H9 (cell line): Measurements from ENCODE around the gene EFEMP1. TPM values are rescaled to one million over a fixed set of nuclear protein-coding genes. Genes with fewer than 3 reads are reported as not detected.
A peak's percentile ranks its signal among the peaks of the same experiment; 100 is the strongest.

Experiments
- DNase-seq: peaks from one replicate; pipeline ENCODE4 v3.0.0-alpha.2; 2017
- H2AFZ ChIP-seq: one replicate; pipeline ENCODE4 v1.6.1; 2013; ENCODE audit warnings: mild to moderate bottlenecking, low read length, control low read depth, moderate library complexity
- H2AK5ac ChIP-seq: 2 replicates; pipeline ENCODE4 v1.6.1; 2013; ENCODE audit warnings: low read length, control low read depth, mixed read lengths; ENCODE audit not compliant: insufficient read length
- H2BK120ac ChIP-seq: one replicate; pipeline ENCODE4 v1.6.1; 2013; ENCODE audit warnings: low read depth, mild to moderate bottlenecking, low read length, control low read depth, inconsistent platforms; ENCODE audit not compliant: poor library complexity, severe bottlenecking
- H2BK12ac ChIP-seq: 2 replicates; pipeline ENCODE4 v1.6.1; 2013; ENCODE audit warnings: low read length, control low read depth, mixed read lengths, low read depth; ENCODE audit not compliant: insufficient read length
- H2BK15ac ChIP-seq: 2 replicates; pipeline ENCODE4 v1.6.1; 2013; ENCODE audit warnings: low read depth, low read length, control low read depth
- H2BK20ac ChIP-seq: one replicate; pipeline ENCODE4 v1.6.1; 2013; ENCODE audit warnings: low read depth, mild to moderate bottlenecking, low read length, control low read depth, inconsistent platforms; ENCODE audit not compliant: poor library complexity, severe bottlenecking
- H2BK5ac ChIP-seq: 2 replicates; pipeline ENCODE4 v1.6.1; 2013; ENCODE audit warnings: low read length, control low read depth, mixed read lengths; ENCODE audit not compliant: insufficient read length
- H3K14ac ChIP-seq: 2 replicates; pipeline ENCODE4 v1.6.1; 2013; ENCODE audit warnings: low read length, control low read depth; ENCODE audit not compliant: insufficient read depth
- H3K18ac ChIP-seq: 2 replicates; pipeline ENCODE4 v1.6.1; 2013; ENCODE audit warnings: low read depth, mild to moderate bottlenecking, mixed read lengths, low read length, control low read depth; ENCODE audit not compliant: insufficient read length
- H3K23ac ChIP-seq: 2 replicates; pipeline ENCODE4 v1.6.1; 2013; ENCODE audit warnings: low read length, control low read depth, mixed read lengths, low read depth; ENCODE audit not compliant: insufficient read length
- H3K23me2 ChIP-seq: 2 replicates; pipeline ENCODE4 v1.6.1; 2013; ENCODE audit warnings: low read depth, mild to moderate bottlenecking, mixed read lengths, low read length, control low read depth; ENCODE audit not compliant: insufficient read length, poor library complexity, severe bottlenecking
- H3K27ac ChIP-seq: 2 replicates; pipeline ENCODE4 v1.5.1; 2013; ENCODE audit warnings: low read length, control low read depth, mixed read lengths, low read depth; ENCODE audit not compliant: insufficient read length
- H3K27me3 ChIP-seq: 2 replicates; pipeline ENCODE4 v1.6.1; 2013; ENCODE audit warnings: low read length, control low read depth, inconsistent platforms; ENCODE audit not compliant: insufficient read depth
- H3K4ac ChIP-seq: 2 replicates; pipeline ENCODE4 v1.6.1; 2013; ENCODE audit warnings: low read depth, mild to moderate bottlenecking, control low read depth, inconsistent platforms, low read length, moderate library complexity
- H3K4me1 ChIP-seq: 2 replicates; pipeline ENCODE4 v1.6.1; 2013; ENCODE audit warnings: low read length, control low read depth, inconsistent platforms; ENCODE audit not compliant: insufficient read depth
- H3K4me2 ChIP-seq: 2 replicates; pipeline ENCODE4 v1.6.1; 2013; ENCODE audit warnings: low read length, control low read depth, mixed read lengths; ENCODE audit not compliant: insufficient read length, insufficient read depth
- H3K56ac ChIP-seq: 2 replicates; pipeline ENCODE4 v1.6.1; 2013; ENCODE audit warnings: low read depth, mild to moderate bottlenecking, mixed read lengths, low read length, control low read depth; ENCODE audit not compliant: insufficient read length
- H3K79me1 ChIP-seq: 2 replicates; pipeline ENCODE4 v1.6.1; 2013; ENCODE audit warnings: low read depth, mild to moderate bottlenecking, moderate library complexity, low read length, control low read depth, inconsistent platforms; ENCODE audit not compliant: insufficient read depth, poor library complexity, severe bottlenecking
- H3K79me2 ChIP-seq: 2 replicates; pipeline ENCODE4 v1.6.1; 2013; ENCODE audit warnings: low read length, control low read depth, inconsistent platforms; ENCODE audit not compliant: insufficient read depth
- H3K9ac ChIP-seq: 2 replicates; pipeline ENCODE4 v1.6.1; 2013; ENCODE audit warnings: low read length, control low read depth, mixed read lengths; ENCODE audit not compliant: insufficient read length; ENCODE audit errors: extremely low read depth
- H3K9me3 ChIP-seq: one replicate; pipeline ENCODE4 v1.6.1; 2013; ENCODE audit warnings: low read depth, low read length, inconsistent platforms; ENCODE audit not compliant: control insufficient read depth
- H3T11ph ChIP-seq: one replicate; pipeline ENCODE4 v1.6.1; 2013; ENCODE audit warnings: mild to moderate bottlenecking, low read length, control low read depth, inconsistent platforms
- H4K20me1 ChIP-seq: one replicate; pipeline ENCODE4 v1.6.1; 2013; ENCODE audit not compliant: control insufficient read depth, insufficient read length, insufficient read depth
- H4K5ac ChIP-seq: 2 replicates; pipeline ENCODE4 v1.6.1; 2013; ENCODE audit warnings: low read depth, mild to moderate bottlenecking, mixed read lengths, low read length, control low read depth; ENCODE audit not compliant: insufficient read length
- H4K8ac ChIP-seq: replicated peaks from 2 replicates; pipeline ENCODE4 v1.6.1; 2013; ENCODE audit warnings: low read length, control low read depth, mixed read lengths, low read depth; ENCODE audit not compliant: insufficient read length
- H4K91ac ChIP-seq: 2 replicates; pipeline ENCODE4 v1.6.1; 2013; ENCODE audit warnings: low read depth, mild to moderate bottlenecking, moderate library complexity, mixed read lengths, low read length, control low read depth; ENCODE audit not compliant: insufficient read length
- H3K27ac Mint-ChIP-seq, 3 experiments: 2 replicates in 2 of 3; 3 replicates in 1 of 3; pipeline ENCODE4 v1.8.0; 2020 to 2021; ENCODE audit warnings: mixed read lengths in 3 of 3, mild to moderate bottlenecking in 1 of 3, moderate library complexity in 1 of 3
- H3K27me3 Mint-ChIP-seq: 2 replicates; pipeline ENCODE4 v1.8.0; 2021; ENCODE audit warnings: low read depth, mild to moderate bottlenecking, moderate library complexity, mixed read lengths
- H3K36me3 Mint-ChIP-seq, 3 experiments: 2 replicates in 2 of 3; 3 replicates in 1 of 3; pipeline ENCODE4 v1.8.0; 2020 to 2021; ENCODE audit warnings: low read depth in 3 of 3, mixed read lengths in 3 of 3; ENCODE audit not compliant: insufficient read depth in 1 of 3
- H3K4me1 Mint-ChIP-seq, 2 experiments: 2 replicates each; pipeline ENCODE4 v1.8.0; 2020; ENCODE audit warnings: mixed read lengths in 2 of 2
- H3K4me3 Mint-ChIP-seq, 2 experiments: 2 replicates in 1 of 2; 3 replicates in 1 of 2; pipeline ENCODE4 v1.8.0; 2020 to 2021; ENCODE audit warnings: mild to moderate bottlenecking in 2 of 2, mixed read lengths in 2 of 2, moderate library complexity in 1 of 2
- H3K9me3 Mint-ChIP-seq, 2 experiments: 2 replicates in 1 of 2; 3 replicates in 1 of 2; pipeline ENCODE4 v1.8.0; 2020; ENCODE audit warnings: mild to moderate bottlenecking in 2 of 2, mixed read lengths in 2 of 2, moderate library complexity in 1 of 2
- WGBS: extraction: QIAGEN DNeasy Blood & Tissue Kit; methylation state at CpG from one replicate; pipeline ENCODE4 v1.1.7; 2013; ENCODE audit warnings: missing lambda C conversion rate, low lambda C conversion rate, mixed read lengths; ENCODE audit not compliant: insufficient read length; ENCODE audit errors: extremely low coverage; 5-methylcytosine and 5-hydroxymethylcytosine counted together
- total RNA-seq: library from RNA; stranded (reverse); gene quantifications from 2 replicates; pipeline ENCODE4 v1.2.1, GENCODE V29; 2021
- TF ChIP-seq, protein P1 (sequence below): fragments of 200-600 bp; sonication (generic); conservative IDR thresholded peaks from 3 replicates; pipeline ENCODE4 v1.8.0; 2021; ENCODE audit warnings: antibody characterized with exemption, mild to moderate bottlenecking

The EFEMP1 gene
- total RNA-seq, 1 experiment from 2014 or later, result 3.5 TPM

DNA sequence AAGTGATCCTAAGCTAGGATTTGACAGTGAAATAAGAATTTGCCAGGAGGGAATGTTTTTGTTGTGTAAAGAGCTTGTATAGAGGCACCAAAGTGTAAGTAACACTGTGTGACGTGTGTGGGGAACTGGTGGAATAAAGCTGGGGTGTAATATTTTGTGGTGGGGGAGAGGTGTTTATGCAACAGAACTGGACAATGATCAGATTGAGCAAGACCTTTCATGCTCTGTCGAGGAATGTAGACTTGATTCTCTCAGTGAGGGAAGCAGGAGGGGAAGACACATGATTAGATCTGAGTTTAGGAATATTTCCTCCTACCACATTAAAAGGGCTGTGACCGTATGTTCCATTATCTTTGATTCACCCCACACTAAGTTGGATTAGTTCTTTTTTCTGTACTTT is 43.6 kb downstream of the EFEMP1 start:
- Histone ChIP-seq H3K4me2 (no peak overlapping the region), H3K4ac (no peak overlapping the region), H3K23me2 (no peaks in the 10 kb centered on the region), H2BK15ac (no peak overlapping the region), H2BK120ac (no peak overlapping the region), H3K23ac (no peak overlapping the region), H3K27ac (no peak overlapping the region), H4K91ac (no peak overlapping the region), H2AK5ac (no peak overlapping the region), H4K5ac (no peak overlapping the region), H3K9me3 (no peaks in the 10 kb centered on the region), H3K4me1 (no peaks in the 10 kb centered on the region; the same call in 1 of the 2 replicates), H4K20me1 (no peaks in the 10 kb centered on the region), H3K79me2 (no peaks in the 10 kb centered on the region), H2AFZ (no peak overlapping the region), H2BK12ac (no peak overlapping the region), H3K27me3 (no peaks in the 10 kb centered on the region), H3K14ac (no peak overlapping the region), H2BK20ac (no peak overlapping the region), H3K9ac (no peak overlapping the region), H4K8ac (no peak overlapping the region), H3T11ph (no peak overlapping the region), H3K56ac (no peak overlapping the region), H3K79me1 (no peaks in the 10 kb centered on the region), H2BK5ac (no peak overlapping the region), H3K18ac (no peak overlapping the region)
- Mint-ChIP-seq H3K9me3 (no peaks in the 10 kb centered on the region), H3K27ac (peak overlapping the region in 1 of 3 experiments; percentile 29; a peak in 1 of 7 replicates), H3K27me3 (no peaks in the 10 kb centered on the region), H3K4me1 (peaks cover 0 to 5% of the 10 kb centered on the region in 2 experiments; a peak in 1 of 4 replicates), H3K36me3 (no peaks in the 10 kb centered on the region), H3K4me3 (no peak overlapping the region)
- no CpG with 5 or more reads among the region's 3 CpGs for WGBS
- TF ChIP-seq, protein P1, sequence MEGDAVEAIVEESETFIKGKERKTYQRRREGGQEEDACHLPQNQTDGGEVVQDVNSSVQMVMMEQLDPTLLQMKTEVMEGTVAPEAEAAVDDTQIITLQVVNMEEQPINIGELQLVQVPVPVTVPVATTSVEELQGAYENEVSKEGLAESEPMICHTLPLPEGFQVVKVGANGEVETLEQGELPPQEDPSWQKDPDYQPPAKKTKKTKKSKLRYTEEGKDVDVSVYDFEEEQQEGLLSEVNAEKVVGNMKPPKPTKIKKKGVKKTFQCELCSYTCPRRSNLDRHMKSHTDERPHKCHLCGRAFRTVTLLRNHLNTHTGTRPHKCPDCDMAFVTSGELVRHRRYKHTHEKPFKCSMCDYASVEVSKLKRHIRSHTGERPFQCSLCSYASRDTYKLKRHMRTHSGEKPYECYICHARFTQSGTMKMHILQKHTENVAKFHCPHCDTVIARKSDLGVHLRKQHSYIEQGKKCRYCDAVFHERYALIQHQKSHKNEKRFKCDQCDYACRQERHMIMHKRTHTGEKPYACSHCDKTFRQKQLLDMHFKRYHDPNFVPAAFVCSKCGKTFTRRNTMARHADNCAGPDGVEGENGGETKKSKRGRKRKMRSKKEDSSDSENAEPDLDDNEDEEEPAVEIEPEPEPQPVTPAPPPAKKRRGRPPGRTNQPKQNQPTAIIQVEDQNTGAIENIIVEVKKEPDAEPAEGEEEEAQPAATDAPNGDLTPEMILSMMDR, result no peak
- DNase-seq, result no peak
